Fibroblast of lung (primary cell): Measurements from ENCODE around the gene KRT75. TPM values are rescaled to one million over a fixed set of nuclear protein-coding genes. Genes with fewer than 3 reads are reported as not detected.

Experiments
- DNase-seq, 2 donors: peaks; one replicate each; pipeline versions ENCODE4 v3.0.0 to v3.0.0-alpha.2; 2010; ENCODE audit warnings: low read depth in 2 of 2
- H2AFZ ChIP-seq: 2 replicates; pipeline ENCODE4 v1.5.1; 2012; ENCODE audit warnings: low read length, control low read depth, inconsistent platforms
- H3K27ac ChIP-seq: 2 replicates; pipeline ENCODE4 v1.5.1; 2011; ENCODE audit warnings: low read length, control low read depth; ENCODE audit not compliant: insufficient read depth
- H3K27me3 ChIP-seq: 2 replicates; pipeline ENCODE4 v1.5.1; 2011; ENCODE audit warnings: mild to moderate bottlenecking, low read length; ENCODE audit not compliant: control insufficient read depth, insufficient read depth
- H3K36me3 ChIP-seq: 2 replicates; pipeline ENCODE4 v1.5.1; 2011; ENCODE audit warnings: low read length; ENCODE audit not compliant: control insufficient read depth, insufficient read depth
- H3K4me1 ChIP-seq: 2 replicates; pipeline ENCODE4 v1.5.1; 2011; ENCODE audit warnings: low read length; ENCODE audit not compliant: control insufficient read depth, insufficient read depth; ENCODE audit errors: extremely low read depth
- H3K4me2 ChIP-seq: 2 replicates; pipeline ENCODE4 v1.5.1; 2011; ENCODE audit warnings: low read length, control low read depth; ENCODE audit not compliant: insufficient read depth; ENCODE audit errors: extremely low read depth
- H3K4me3 ChIP-seq, 4 experiments: fragments of 200-600 bp in 1 of 4; sonication (generic) in 1 of 4; replicated peaks in 1 of 4; 2 replicates each; pipeline ENCODE4 v1.5.1; 2011 to 2016; ENCODE audit warnings: low read length in 4 of 4, low read depth in 3 of 4, mild to moderate bottlenecking in 3 of 4, control low read depth in 2 of 4, inconsistent platforms in 1 of 4, mixed read lengths in 1 of 4; ENCODE audit not compliant: insufficient read depth in 1 of 4; ENCODE audit errors: control extremely low read depth in 1 of 4
- H3K79me2 ChIP-seq: 2 replicates; pipeline ENCODE4 v1.5.1; 2012; ENCODE audit warnings: mild to moderate bottlenecking, low read length, inconsistent platforms; ENCODE audit not compliant: control insufficient read depth, insufficient read depth
- H3K9ac ChIP-seq: 2 replicates; pipeline ENCODE4 v1.5.1; 2011; ENCODE audit warnings: mild to moderate bottlenecking, low read length, control low read depth; ENCODE audit not compliant: insufficient read depth
- H3K9me3 ChIP-seq: 2 replicates; pipeline ENCODE4 v1.5.1; 2012; ENCODE audit warnings: low read depth, low read length; ENCODE audit not compliant: control insufficient read depth, insufficient read depth
- H4K20me1 ChIP-seq: 2 replicates; pipeline ENCODE4 v1.5.1; 2011; ENCODE audit warnings: low read length; ENCODE audit not compliant: control insufficient read depth, insufficient read depth; ENCODE audit errors: extremely low read depth
- EZH2 ChIP-seq: IDR thresholded peaks from 2 replicates; pipeline ENCODE4 v1.5.1; 2012; ENCODE audit warnings: low read length, control low read depth, mild to moderate bottlenecking; ENCODE audit errors: missing control alignments
- polyA plus RNA-seq, 2 donors: library from polyadenylated mRNA; depleted of rRNA in 1 of 2; stranded (reverse) in 1 of 2; unstranded in 1 of 2; fragments of >200 nt; gene quantifications; 2 replicates each; pipeline ENCODE4 v1.2.1, GENCODE V29; 2011 to 2012; ENCODE audit warnings: missing spikeins in 1 of 2
- total RNA-seq: library from RNA; depleted of rRNA; stranded (reverse); fragments of >200 nt; gene quantifications from 2 replicates; pipeline ENCODE4 v1.2.1, GENCODE V29; 2014
- TF ChIP-seq, protein P1 (sequence below), 2 donors: IDR thresholded peaks in 1 of 2; conservative IDR thresholded peaks in 1 of 2; 1 replicate in 1 of 2; 2 replicates in 1 of 2; pipeline ENCODE4 v1.5.1; 2011 to 2012; ENCODE audit warnings: low read length in 2 of 2, control low read depth in 1 of 2, inconsistent platforms in 1 of 2, low read depth in 1 of 2, mild to moderate bottlenecking in 1 of 2

Gene KRT75
- total and polyA plus RNA-seq, 2 donors (not counting 1 experiment from before 2014, with no cell fraction given) = not detected

DNA sequence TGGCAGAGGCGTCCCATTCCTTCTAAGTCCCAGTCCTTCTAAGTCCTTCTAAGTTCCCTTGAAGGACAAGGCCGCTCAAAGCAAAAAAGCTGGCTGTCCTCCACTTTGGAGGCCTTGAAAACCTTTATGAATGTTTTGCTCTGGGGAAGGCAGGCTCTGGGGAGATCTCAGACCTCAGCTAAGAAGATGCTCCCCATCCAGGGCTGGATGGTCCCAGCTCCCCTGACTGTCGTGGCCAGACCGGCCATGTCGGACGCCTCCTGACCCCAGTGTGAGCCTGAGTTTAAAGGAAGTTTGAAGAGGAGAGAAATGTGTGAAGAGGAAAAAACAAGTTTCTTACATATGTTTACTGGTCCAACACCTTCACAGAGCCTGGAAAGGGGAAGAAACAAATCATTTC lies 54.6 kb downstream of the KRT75 start:
- no peak overlapping the region for H3K27ac ChIP-seq
- no peak for TF ChIP-seq EZH2
- TF ChIP-seq, protein P1, sequence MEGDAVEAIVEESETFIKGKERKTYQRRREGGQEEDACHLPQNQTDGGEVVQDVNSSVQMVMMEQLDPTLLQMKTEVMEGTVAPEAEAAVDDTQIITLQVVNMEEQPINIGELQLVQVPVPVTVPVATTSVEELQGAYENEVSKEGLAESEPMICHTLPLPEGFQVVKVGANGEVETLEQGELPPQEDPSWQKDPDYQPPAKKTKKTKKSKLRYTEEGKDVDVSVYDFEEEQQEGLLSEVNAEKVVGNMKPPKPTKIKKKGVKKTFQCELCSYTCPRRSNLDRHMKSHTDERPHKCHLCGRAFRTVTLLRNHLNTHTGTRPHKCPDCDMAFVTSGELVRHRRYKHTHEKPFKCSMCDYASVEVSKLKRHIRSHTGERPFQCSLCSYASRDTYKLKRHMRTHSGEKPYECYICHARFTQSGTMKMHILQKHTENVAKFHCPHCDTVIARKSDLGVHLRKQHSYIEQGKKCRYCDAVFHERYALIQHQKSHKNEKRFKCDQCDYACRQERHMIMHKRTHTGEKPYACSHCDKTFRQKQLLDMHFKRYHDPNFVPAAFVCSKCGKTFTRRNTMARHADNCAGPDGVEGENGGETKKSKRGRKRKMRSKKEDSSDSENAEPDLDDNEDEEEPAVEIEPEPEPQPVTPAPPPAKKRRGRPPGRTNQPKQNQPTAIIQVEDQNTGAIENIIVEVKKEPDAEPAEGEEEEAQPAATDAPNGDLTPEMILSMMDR (conservative IDR thresholded peaks at IDR 0.05 in 1 of 2, IDR thresholded peaks at IDR 0.05 in 1 of 2; ENCODE audit: low read depth in 1 of 2, low read length in 2 of 2) = no peak
- no peaks in the 10 kb centered on the region for H3K36me3 ChIP-seq
- no peak for DNase-seq
- no peak overlapping the region for H2AFZ ChIP-seq
- no peaks in the 10 kb centered on the region for H4K20me1 ChIP-seq
- H3K9me3 ChIP-seq = no peaks in the 10 kb centered on the region
- H3K27me3 ChIP-seq = peaks cover 13% of the 10 kb centered on the region
- no peak overlapping the region for H3K4me2 ChIP-seq
- H3K79me2 ChIP-seq = no peaks in the 10 kb centered on the region
- H3K9ac ChIP-seq = no peak overlapping the region
- no peak overlapping the region for H3K4me3 ChIP-seq
- no peaks in the 10 kb centered on the region for H3K4me1 ChIP-seq

DNA sequence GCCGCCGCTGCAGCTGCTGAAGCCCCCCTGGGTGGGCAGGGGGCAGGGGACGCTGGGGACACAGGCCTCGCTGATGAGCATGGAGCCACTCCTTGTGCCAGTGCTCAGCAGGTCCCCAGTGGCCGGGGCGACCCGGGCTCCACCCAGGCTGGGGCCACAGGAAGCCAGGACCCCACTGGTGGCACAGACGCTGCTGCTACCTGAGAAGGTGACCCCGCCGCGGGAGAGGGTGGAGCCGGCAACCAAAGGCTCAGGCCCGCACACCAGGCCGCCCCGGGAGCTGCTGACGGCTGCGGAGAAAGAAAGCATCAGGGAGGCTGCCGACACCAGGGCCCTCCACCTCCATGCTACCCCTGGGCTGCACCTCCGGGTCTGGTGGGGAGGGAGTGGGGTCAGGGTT lies 56.1 kb downstream of the KRT75 start:
- Histone ChIP-seq H2AFZ (no peak overlapping the region), H3K4me1 (no peaks in the 10 kb centered on the region), H3K27ac (no peak overlapping the region), H3K9ac (no peak overlapping the region), H3K79me2 (no peaks in the 10 kb centered on the region), H3K4me3 (no peak overlapping the region), H3K9me3 (no peaks in the 10 kb centered on the region), H4K20me1 (no peaks in the 10 kb centered on the region), H3K36me3 (no peaks in the 10 kb centered on the region), H3K4me2 (no peak overlapping the region), H3K27me3 (peaks cover 7% of the 10 kb centered on the region)
- no peak for DNase-seq
- TF ChIP-seq EZH2 = no peak
- TF ChIP-seq, protein P1 (conservative IDR thresholded peaks at IDR 0.05 in 1 of 2, IDR thresholded peaks at IDR 0.05 in 1 of 2; ENCODE audit: low read depth in 1 of 2, low read length in 2 of 2) = no peak

DNA sequence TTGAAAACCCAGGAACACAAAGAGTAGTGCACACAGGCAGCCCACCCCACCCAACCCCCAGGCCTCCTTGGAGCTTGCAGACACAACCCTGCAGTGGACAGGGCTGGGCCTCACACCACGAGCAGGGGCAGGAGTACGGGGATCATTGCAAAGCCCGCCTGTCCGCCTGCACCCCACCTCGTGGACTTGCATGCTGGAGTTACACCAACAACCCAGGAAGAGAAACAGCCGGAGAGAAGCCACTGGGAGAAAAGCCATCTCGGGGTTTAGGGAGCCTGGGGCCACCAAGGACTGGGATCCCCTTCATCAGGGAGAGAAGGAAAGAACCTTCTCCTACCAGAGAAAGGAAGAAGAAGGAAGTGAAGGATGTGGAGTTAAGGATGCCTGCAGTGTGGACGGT lies 56.9 kb downstream of the KRT75 start:
- Histone ChIP-seq H3K9ac (no peak overlapping the region), H3K4me2 (no peak overlapping the region), H3K79me2 (no peaks in the 10 kb centered on the region), H3K4me1 (no peaks in the 10 kb centered on the region), H3K27ac (no peak overlapping the region), H3K4me3 (no peak overlapping the region), H2AFZ (no peak overlapping the region), H3K9me3 (no peaks in the 10 kb centered on the region), H3K27me3 (peaks cover 7% of the 10 kb centered on the region), H3K36me3 (no peaks in the 10 kb centered on the region), H4K20me1 (no peaks in the 10 kb centered on the region)
- no peak for DNase-seq
- TF ChIP-seq EZH2 = no peak
- TF ChIP-seq, protein P1 (conservative IDR thresholded peaks at IDR 0.05 in 1 of 2, IDR thresholded peaks at IDR 0.05 in 1 of 2; ENCODE audit: low read depth in 1 of 2, low read length in 2 of 2) = no peak

Other genes with a start within 250 kb of the KRT75 start
- under 0.01 and 0.17 TPM in 2 replicates for gene KRT80, start 242.4 kb downstream of the KRT75 start, total RNA-seq
- 0.90 and 1.0 TPM in 2 replicates for gene KRT80, start 242.4 kb downstream of the KRT75 start, polyA plus RNA-seq
- 3.1 and 3.5 TPM in 2 replicates for gene KRT7, start 201.1 kb downstream of the KRT75 start, total RNA-seq
- gene KRT7, start 201.1 kb downstream of the KRT75 start, polyA plus RNA-seq = 3.1 and 8.6 TPM in 2 replicates
- 0.17 TPM in 1 of 2 replicates, not detected in the other for gene KRT86, start 159.7 kb downstream of the KRT75 start, total RNA-seq
- 0.02 TPM in 1 of 2 replicates, not detected in the other for gene KRT86, start 159.7 kb downstream of the KRT75 start, polyA plus RNA-seq
- not detected in 2 replicates for gene KRT81, start 142.8 kb downstream of the KRT75 start, total RNA-seq
- gene KRT81, start 142.8 kb downstream of the KRT75 start, polyA plus RNA-seq = not detected in 2 replicates
- gene KRT83, start 113.0 kb downstream of the KRT75 start, total RNA-seq = not detected in 2 replicates
- not detected in 2 replicates for gene KRT83, start 113.0 kb downstream of the KRT75 start, polyA plus RNA-seq
- gene KRT85, start 66.9 kb downstream of the KRT75 start, total RNA-seq = not detected in 2 replicates
- not detected in 2 replicates for gene KRT85, start 66.9 kb downstream of the KRT75 start, polyA plus RNA-seq
- gene KRT84, start 48.7 kb downstream of the KRT75 start, total RNA-seq = not detected in 2 replicates
- gene KRT84, start 48.7 kb downstream of the KRT75 start, polyA plus RNA-seq = not detected in 2 replicates
- not detected in 2 replicates for gene KRT82, start 28.0 kb downstream of the KRT75 start, total RNA-seq
- not detected in 2 replicates for gene KRT82, start 28.0 kb downstream of the KRT75 start, polyA plus RNA-seq
- not detected in 2 replicates for gene KRT6B, start 17.8 kb upstream of the KRT75 start, total RNA-seq
- 0.05 and 0.07 TPM in 2 replicates for gene KRT6B, start 17.8 kb upstream of the KRT75 start, polyA plus RNA-seq
- not detected in 2 replicates for gene KRT6C, start 39.4 kb upstream of the KRT75 start, total RNA-seq
- gene KRT6C, start 39.4 kb upstream of the KRT75 start, polyA plus RNA-seq = not detected in 2 replicates
- gene KRT6A, start 58.9 kb upstream of the KRT75 start, total RNA-seq = not detected in 2 replicates
- gene KRT6A, start 58.9 kb upstream of the KRT75 start, polyA plus RNA-seq = 0.32 and 41.1 TPM in 2 replicates
- not detected in 2 replicates for gene KRT5, start 86.0 kb upstream of the KRT75 start, total RNA-seq
- gene KRT5, start 86.0 kb upstream of the KRT75 start, polyA plus RNA-seq = 0.81 and 0.82 TPM in 2 replicates
- not detected in 2 replicates for gene KRT71, start 118.8 kb upstream of the KRT75 start, total RNA-seq
- not detected in 2 replicates for gene KRT71, start 118.8 kb upstream of the KRT75 start, polyA plus RNA-seq
- not detected in 2 replicates for gene KRT74, start 139.5 kb upstream of the KRT75 start, total RNA-seq
- not detected in 2 replicates for gene KRT74, start 139.5 kb upstream of the KRT75 start, polyA plus RNA-seq
- gene KRT72, start 167.1 kb upstream of the KRT75 start, total RNA-seq = not detected in 2 replicates
- gene KRT72, start 167.1 kb upstream of the KRT75 start, polyA plus RNA-seq = not detected in 2 replicates
- gene KRT73, start 184.2 kb upstream of the KRT75 start, total RNA-seq = not detected in 2 replicates
- gene KRT73, start 184.2 kb upstream of the KRT75 start, polyA plus RNA-seq = not detected in 2 replicates
- gene KRT2, start 217.8 kb upstream of the KRT75 start, total RNA-seq = not detected in 2 replicates
- gene KRT2, start 217.8 kb upstream of the KRT75 start, polyA plus RNA-seq = not detected in 2 replicates
- not detected in 2 replicates for gene KRT1, start 246.0 kb upstream of the KRT75 start, total RNA-seq
- gene KRT1, start 246.0 kb upstream of the KRT75 start, polyA plus RNA-seq = not detected in 2 replicates